ENCODE measurements around the gene BCAP29.

DNA sequence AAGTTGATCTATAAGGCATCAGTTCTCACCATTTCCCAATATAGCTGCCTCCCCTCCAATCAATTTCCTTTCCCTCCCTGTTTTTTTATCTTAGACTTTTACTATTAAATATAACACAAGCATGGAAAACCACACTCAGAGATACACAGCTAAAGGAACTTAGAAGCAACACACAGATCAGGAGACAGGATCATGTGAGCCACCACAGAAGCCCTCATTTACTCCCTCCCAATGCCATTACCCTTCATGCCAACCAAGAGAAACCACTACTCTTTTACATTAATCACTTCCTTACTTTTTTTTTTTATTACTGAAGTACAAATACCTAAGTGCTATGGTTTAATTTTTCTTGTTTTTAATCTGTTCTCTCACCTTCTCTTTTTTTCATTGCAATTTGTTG, 49.3 kb upstream of the BCAP29 start:
- TF ChIP-seq CTCF (conservative IDR thresholded peaks at IDR 0.05 in 1 of 2, IDR thresholded peaks at IDR 0.05 in 1 of 2; ENCODE audit: extremely low read depth in 1 of 2, insufficient read depth in 1 of 2, low read depth in 1 of 2, low read length in 2 of 2) (no peak), EZH2 (IDR thresholded peaks at IDR 0.05; ENCODE audit: borderline replicate concordance, low read length) (no peak)
